H1 (cell line): Measurements from ENCODE around the gene LPP. TPM values are rescaled to one million over a fixed set of nuclear protein-coding genes. Genes with fewer than 3 reads are reported as not detected.

Source experiments
- CTCF ChIA-PET: fragments of 300-600 bp; sonication (Branson Sonifier 250); formaldehyde crosslinking; loops from one replicate; lab custom pipeline; 2021; ENCODE audit not compliant: partially characterized antibody; lab: Charles Lee
- POLR2A ChIA-PET: fragments of 300-600 bp; sonication (Branson Sonifier 250); formaldehyde crosslinking; loops from one replicate; lab custom pipeline; 2021; ENCODE audit warnings: inconsistent platforms; ENCODE audit not compliant: partially characterized antibody; lab: Charles Lee
- DNase-seq, 2 experiments: peaks; one replicate each; pipeline versions ENCODE4 v3.0.0 to v3.0.0-alpha.2; 2010 to 2022; ENCODE audit warnings: low spot score in 2 of 2, low read depth in 1 of 2, mixed read lengths in 1 of 2
- FAIRE-seq: peaks from 2 replicates; lab custom pipeline; 2011; peaks lifted over from hg19 to GRCh38; lab: Jason Lieb, UNC
- H2AFZ ChIP-seq: 2 replicates; pipeline ENCODE4 v1.8.1; 2012; ENCODE audit warnings: low read length, inconsistent platforms
- H2AK5ac ChIP-seq: 2 replicates; pipeline ENCODE4 v1.6.1; 2013; ENCODE audit warnings: low read depth, low read length
- H2BK120ac ChIP-seq: replicated peaks from 2 replicates; pipeline ENCODE3; 2013; ENCODE audit warnings: low read depth, low read length, inconsistent platforms
- H2BK12ac ChIP-seq: 2 replicates; pipeline ENCODE4 v1.6.1; 2013; ENCODE audit warnings: low read depth, low read length
- H2BK15ac ChIP-seq: 2 replicates; pipeline ENCODE4 v1.6.1; 2013; ENCODE audit warnings: low read length
- H2BK20ac ChIP-seq: 2 replicates; pipeline ENCODE4 v1.6.1; 2013; ENCODE audit warnings: low read length
- H2BK5ac ChIP-seq: 2 replicates; pipeline ENCODE4 v1.6.1; 2013; ENCODE audit warnings: low read depth, low read length
- H3K14ac ChIP-seq: 2 replicates; pipeline ENCODE4 v1.6.1; 2013; ENCODE audit warnings: inconsistent platforms; ENCODE audit not compliant: insufficient read length
- H3K18ac ChIP-seq: 2 replicates; pipeline ENCODE4 v1.6.1; 2013; ENCODE audit warnings: low read length; ENCODE audit errors: extremely low read depth
- H3K23ac ChIP-seq: 2 replicates; pipeline ENCODE4 v1.6.1; 2013; ENCODE audit warnings: inconsistent platforms; ENCODE audit not compliant: insufficient read length
- H3K23me2 ChIP-seq: 2 replicates; pipeline ENCODE4 v1.6.1; 2013; ENCODE audit warnings: low read depth, low read length
- H3K27ac ChIP-seq: 2 replicates; pipeline ENCODE4 v1.6.1; 2011; ENCODE audit warnings: low read depth, low read length, inconsistent platforms
- H3K27me3 ChIP-seq, 4 experiments: replicated peaks in 1 of 4; 1 replicate in 1 of 4; 2 replicates in 3 of 4; pipeline versions ENCODE4 v1.6.1 to v1.8.1; 2011 to 2013; ENCODE audit warnings: low read length in 3 of 4, mild to moderate bottlenecking in 3 of 4, inconsistent platforms in 2 of 4, mixed read lengths in 2 of 4, moderate library complexity in 1 of 4; ENCODE audit not compliant: control insufficient read depth in 3 of 4, insufficient read depth in 3 of 4; ENCODE audit errors: extremely low read depth in 1 of 4
- H3K36me3 ChIP-seq, 4 experiments: 2 replicates each; pipeline versions ENCODE4 v1.6.1 to v1.8.1; 2011 to 2013; ENCODE audit warnings: mild to moderate bottlenecking in 4 of 4, low read length in 3 of 4, moderate library complexity in 2 of 4, control low read depth in 1 of 4, inconsistent platforms in 1 of 4; ENCODE audit not compliant: insufficient read depth in 4 of 4, control insufficient read depth in 2 of 4
- H3K4ac ChIP-seq: replicated peaks from 2 replicates; pipeline ENCODE3; 2013; ENCODE audit warnings: low read length, low read depth, mixed read lengths, inconsistent platforms; ENCODE audit not compliant: insufficient read length
- H3K4me1 ChIP-seq, 4 experiments: replicated peaks in 1 of 4; 1 replicate in 1 of 4; 2 replicates in 3 of 4; pipeline versions ENCODE4 v1.6.1 to v1.8.1; 2011 to 2013; ENCODE audit warnings: low read length in 3 of 4, inconsistent platforms in 2 of 4, mixed read lengths in 1 of 4; ENCODE audit not compliant: insufficient read depth in 4 of 4, control insufficient read depth in 3 of 4
- H3K4me2 ChIP-seq, 2 experiments: 2 replicates each; pipeline versions ENCODE4 v1.6.1 to v1.8.1; 2011 to 2013; ENCODE audit warnings: low read depth in 2 of 2, low read length in 2 of 2, control low read depth in 1 of 2, inconsistent platforms in 1 of 2, mild to moderate bottlenecking in 1 of 2; ENCODE audit not compliant: insufficient read depth in 1 of 2
- H3K4me3 ChIP-seq, 4 experiments: fragments of 200-600, 300-600 bp in 1 of 4; sonication (generic), shearing (Covaris generic), sonication (Bioruptor Twin) in 1 of 4; 2 replicates each; pipeline versions ENCODE4 v1.5.1 to v1.8.1; 2011 to 2016; ENCODE audit warnings: low read length in 4 of 4, low read depth in 3 of 4, control low read depth in 2 of 4, inconsistent platforms in 2 of 4, mild to moderate bottlenecking in 2 of 4, mixed read lengths in 1 of 4, moderate library complexity in 1 of 4; ENCODE audit not compliant: insufficient read depth in 2 of 4; ENCODE audit errors: extremely low read depth in 1 of 4
- H3K56ac ChIP-seq: replicated peaks from 2 replicates; pipeline ENCODE3; 2013; ENCODE audit warnings: low read depth, mild to moderate bottlenecking, mixed read lengths, low read length, inconsistent platforms; ENCODE audit not compliant: insufficient read length
- H3K79me1 ChIP-seq: 2 replicates; pipeline ENCODE4 v1.6.1; 2013; ENCODE audit warnings: low read depth, low read length, control low read depth
- H3K79me2 ChIP-seq, 2 experiments: 2 replicates each; pipeline versions ENCODE4 v1.6.1 to v1.8.1; 2012 to 2013; ENCODE audit warnings: low read length in 2 of 2, mild to moderate bottlenecking in 2 of 2, inconsistent platforms in 1 of 2; ENCODE audit not compliant: insufficient read depth in 2 of 2, control insufficient read depth in 1 of 2
- H3K9ac ChIP-seq, 4 experiments: replicated peaks in 1 of 4; 1 replicate in 1 of 4; 2 replicates in 3 of 4; pipeline versions ENCODE4 v1.6.1 to v1.8.1; 2011 to 2013; ENCODE audit warnings: low read depth in 3 of 4, low read length in 3 of 4, control low read depth in 2 of 4, mild to moderate bottlenecking in 2 of 4, moderate library complexity in 2 of 4, inconsistent platforms in 1 of 4; ENCODE audit errors: extremely low read depth in 1 of 4
- H3K9me3 ChIP-seq, 2 experiments: 2 replicates each; pipeline versions ENCODE4 v1.6.1 to v1.8.1; 2012 to 2013; ENCODE audit warnings: mild to moderate bottlenecking in 2 of 2, moderate library complexity in 2 of 2, control low read depth in 1 of 2, inconsistent platforms in 1 of 2, low read depth in 1 of 2, low read length in 1 of 2, mixed read lengths in 1 of 2; ENCODE audit not compliant: insufficient read depth in 2 of 2
- H4K20me1 ChIP-seq, 2 experiments: replicated peaks in 1 of 2; 2 replicates each; pipeline versions ENCODE3 to v1.8.1; 2011 to 2013; ENCODE audit warnings: inconsistent platforms in 2 of 2, low read length in 2 of 2, mild to moderate bottlenecking in 1 of 2; ENCODE audit not compliant: insufficient read depth in 2 of 2, control insufficient read depth in 1 of 2
- H4K5ac ChIP-seq: 2 replicates; pipeline ENCODE4 v1.6.1; 2013; ENCODE audit warnings: low read length, low read depth, mixed read lengths, inconsistent platforms; ENCODE audit not compliant: insufficient read length
- H4K8ac ChIP-seq: 2 replicates; pipeline ENCODE4 v1.8.0; 2013; ENCODE audit warnings: mild to moderate bottlenecking, moderate library complexity, low read length, inconsistent platforms; ENCODE audit not compliant: insufficient read depth; ENCODE audit errors: extremely low read depth
- H4K91ac ChIP-seq: replicated peaks from 2 replicates; pipeline ENCODE3; 2013; ENCODE audit warnings: low read length, mixed read lengths, inconsistent platforms; ENCODE audit not compliant: insufficient read length
- CHD2 ChIP-seq: IDR thresholded peaks from 2 replicates; pipeline ENCODE4 v1.6.1; 2012; ENCODE audit warnings: low read length, improper control_type of control experiment
- ZNF274 ChIP-seq: IDR thresholded peaks from 2 replicates; pipeline ENCODE4 v1.7.0; 2012; ENCODE audit warnings: low read length, borderline replicate concordance; ENCODE audit errors: extremely low read depth
- WGBS, 2 experiments: shearing (Covaris generic) in 1 of 2; methylation state at CpG; one replicate each; pipeline versions ENCODE4 v1.1.6 to v1.1.7; 2013 to 2015; ENCODE audit warnings: low lambda C conversion rate in 2 of 2, mixed read lengths in 2 of 2, inconsistent platforms in 1 of 2, low coverage in 1 of 2, missing lambda C conversion rate in 1 of 2; ENCODE audit not compliant: insufficient replicate concordance in 2 of 2, insufficient coverage in 1 of 2, insufficient read length in 1 of 2; ENCODE audit errors: extremely low coverage in 1 of 2, missing lambda C conversion rate in 1 of 2; 5-methylcytosine and 5-hydroxymethylcytosine counted together
- polyA plus RNA-seq, 7 experiments: library from polyadenylated mRNA; depleted of rRNA in 3 of 7; stranded (reverse) in 5 of 7; unstranded in 2 of 7; fragments of >200 nt in 5 of 7; fragments of 200-250 nt in 2 of 7; gene quantifications; 1 replicate in 5 of 7; 2 replicates in 1 of 7; 4 replicates in 1 of 7; pipeline versions ENCODE4 v1.2.1 to v1.2.3, GENCODE V29; 2011 to 2013; ENCODE audit warnings: missing spikeins in 2 of 7, mixed read lengths in 2 of 7
- total RNA-seq: library from RNA; stranded (reverse); fragmentation: NEBNext Ultra II Directional; extraction: Animal tissue kit (Norgen Biotek cat#: 25700); gene quantifications from 2 replicates; pipeline ENCODE4 v1.2.1, GENCODE V29; 2021

Gene LPP
- total and polyA plus RNA-seq, 2 of the 8 experiments (the other 6 are each of a cell fraction or from before 2014, with no cell fraction given), result 10.0 to 53.3 TPM

DNA sequence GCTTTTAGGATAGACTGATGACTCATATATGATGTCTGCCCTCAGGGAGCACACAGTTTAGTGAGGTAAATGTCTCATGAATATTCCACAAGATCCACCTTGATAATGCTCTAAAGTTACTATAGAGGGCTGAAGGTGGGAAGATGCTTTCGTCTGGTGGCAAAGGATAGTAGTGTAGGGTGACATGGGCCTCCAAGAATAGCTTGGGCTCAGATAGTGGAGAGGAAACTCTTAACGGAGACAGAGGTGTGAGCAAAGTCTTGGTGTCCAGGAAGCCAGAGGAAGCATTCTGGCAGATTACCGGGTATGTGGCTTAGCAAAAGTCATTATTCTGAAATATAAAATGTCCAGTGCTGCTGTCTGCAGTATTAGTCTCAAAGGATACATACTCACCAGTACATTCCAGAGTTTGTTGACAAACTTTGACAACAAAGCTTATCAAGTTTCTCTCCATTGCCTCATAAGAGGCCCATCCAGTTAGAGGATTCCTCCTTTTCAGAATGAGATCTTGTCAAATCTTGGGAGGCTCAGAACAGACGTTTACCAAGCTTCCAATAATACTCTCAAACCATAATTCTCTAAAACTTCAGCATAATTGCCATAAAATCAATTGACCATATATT is 316.7 kb downstream of the LPP start:
- ChIA-PET CTCF (interaction anchor here (0.6 kb wide), 1 partner anchor 12 kb away, joined by 3 read pairs; no protein-coding TSS in a partner anchor), POLR2A (interaction anchor here (0.9 kb wide), 1 partner anchor 15 kb away, joined by 3 read pairs; no protein-coding TSS in a partner anchor)
- 85% methylated on average over 4 of the region's 4 CpGs; no CpG with 5 or more reads in 1 of the 2 experiments for WGBS, 2 experiments
- Histone ChIP-seq H2BK120ac (no peak overlapping the region), H3K4ac (no peak overlapping the region), H3K4me3 (no peak overlapping the region), H2BK12ac (no peak overlapping the region), H4K5ac (no peak overlapping the region), H4K8ac (no peak overlapping the region), H3K9me3 (no peaks in the 10 kb centered on the region), H3K23me2 (no peaks in the 10 kb centered on the region; the same call in 1 of the 2 replicates), H3K9ac (no peak overlapping the region), H3K4me1 (no peaks in the 10 kb centered on the region), H4K91ac (no peak overlapping the region), H2BK5ac (no peak overlapping the region), H2AK5ac (no peak overlapping the region), H2AFZ (no peak overlapping the region), H3K18ac (no peak overlapping the region), H2BK20ac (no peak overlapping the region), H3K56ac (no peak overlapping the region), H3K27me3 (no peaks in the 10 kb centered on the region), H3K23ac (no peak overlapping the region), H3K79me2 (no peaks in the 10 kb centered on the region), H3K27ac (no peak overlapping the region), H3K79me1 (no peaks in the 10 kb centered on the region), H2BK15ac (no peak overlapping the region), H4K20me1 (no peaks in the 10 kb centered on the region), H3K4me2 (no peak overlapping the region)
- no peak for FAIRE-seq
- no peak for DNase-seq
- no peak for TF ChIP-seq CHD2
- no peak for TF ChIP-seq ZNF274
- TF ChIP-seq, all 59 proteins: peak for 0
- H3K14ac ChIP-seq, result no peak overlapping the region
- no peaks in the 10 kb centered on the region; a peak in 1 of 8 replicates for H3K36me3 ChIP-seq
